Fibroblast of the conjunctiva (primary cell): ENCODE results near the gene GNA12.

Source experiments
- DNase-seq: peaks from one replicate; pipeline ENCODE4 v3.0.0-alpha.2; 2010; ENCODE audit warnings: low read depth

Gene GNA12

GRCh38 chr7:2802101-2802500 is 42.0 kb downstream of the GNA12 start:
- DNase-seq = no peak

DNA sequence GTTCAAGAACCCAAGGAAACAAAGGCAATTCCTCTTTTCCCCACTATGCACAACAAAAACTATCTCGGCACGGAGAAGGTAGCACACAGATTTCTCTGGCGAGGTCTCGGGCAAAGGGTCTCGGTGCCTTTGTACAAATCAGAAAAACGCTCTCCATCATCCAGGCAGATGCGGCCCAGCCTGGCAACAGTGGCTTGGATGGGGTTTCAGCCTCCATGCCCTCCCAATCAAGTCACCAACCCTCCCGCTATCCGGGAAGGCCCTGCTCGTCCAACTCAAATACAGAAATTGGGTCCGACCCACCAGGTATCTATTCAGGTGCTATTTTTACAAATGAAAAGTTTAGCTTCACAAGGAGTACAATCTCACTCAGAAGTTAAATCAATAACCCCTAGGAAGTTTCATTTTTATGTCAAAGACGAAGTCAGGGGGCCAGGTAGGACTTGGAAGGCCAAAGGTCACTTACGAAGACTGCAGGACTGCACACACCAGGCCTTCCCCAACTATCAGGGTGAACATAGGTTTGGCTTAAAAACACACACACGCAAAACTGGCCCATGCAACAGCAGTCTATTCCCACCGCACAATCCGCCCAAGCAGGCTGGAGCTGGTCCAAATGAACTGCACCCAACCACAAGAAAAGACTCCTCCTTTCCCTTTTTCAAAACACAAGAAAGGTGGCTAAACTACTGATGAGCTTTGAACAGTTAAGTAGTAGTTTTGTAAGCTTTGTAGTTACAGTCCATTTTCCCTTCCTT is 43.0 kb downstream of the GNA12 start:
- no peak for DNase-seq

- no peak for DNase-seq
Observed at GRCh38 chr7:2800220-2800930, 43.7 kb downstream of the GNA12 start.

DNA sequence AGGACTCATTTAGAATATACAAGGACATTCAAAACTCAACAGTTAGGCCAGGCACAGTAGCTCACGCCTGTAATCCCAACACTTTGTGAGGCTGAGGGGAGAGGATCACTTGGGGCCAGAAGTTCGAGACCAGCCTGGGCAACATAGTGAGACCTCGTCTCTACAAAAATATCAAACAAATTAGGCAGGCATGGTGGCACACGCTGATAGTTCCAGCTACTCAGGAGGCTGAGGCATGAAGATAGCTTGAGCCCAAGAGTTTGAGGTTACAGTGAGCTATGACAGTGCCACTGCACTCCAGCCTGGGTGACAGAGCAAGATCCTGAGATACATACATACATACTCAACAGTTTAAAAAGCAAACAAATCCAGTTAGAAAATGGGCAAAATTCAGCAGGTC is 44.9 kb downstream of the GNA12 start:
- no peak for DNase-seq

DNA sequence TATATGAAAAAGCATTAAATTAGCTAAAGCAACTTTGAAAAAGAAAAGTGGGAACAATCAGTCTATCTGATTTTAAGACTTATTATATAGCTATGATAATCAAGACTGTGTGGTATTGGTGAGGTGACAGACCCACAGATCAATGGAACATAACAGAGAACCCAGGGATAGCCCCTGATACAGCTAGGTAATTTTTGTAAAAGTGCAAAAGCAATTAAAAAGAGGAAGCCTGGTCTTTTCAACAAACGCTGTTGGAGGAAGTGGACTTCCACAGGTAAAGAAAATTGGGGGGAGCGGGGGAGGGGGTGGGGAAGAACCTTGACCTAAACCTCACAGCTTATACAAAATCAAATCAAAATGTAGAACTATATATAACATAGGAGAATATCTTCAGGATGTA is 45.4 kb downstream of the GNA12 start:
- DNase-seq = no peak

GRCh38 chr7:2796358-2797352 is 47.5 kb downstream of the GNA12 start:
- peak; percentile 41 for DNase-seq

- no peak for DNase-seq
Observed at GRCh38 chr7:2795906-2796305, 48.2 kb downstream of the GNA12 start.

DNA sequence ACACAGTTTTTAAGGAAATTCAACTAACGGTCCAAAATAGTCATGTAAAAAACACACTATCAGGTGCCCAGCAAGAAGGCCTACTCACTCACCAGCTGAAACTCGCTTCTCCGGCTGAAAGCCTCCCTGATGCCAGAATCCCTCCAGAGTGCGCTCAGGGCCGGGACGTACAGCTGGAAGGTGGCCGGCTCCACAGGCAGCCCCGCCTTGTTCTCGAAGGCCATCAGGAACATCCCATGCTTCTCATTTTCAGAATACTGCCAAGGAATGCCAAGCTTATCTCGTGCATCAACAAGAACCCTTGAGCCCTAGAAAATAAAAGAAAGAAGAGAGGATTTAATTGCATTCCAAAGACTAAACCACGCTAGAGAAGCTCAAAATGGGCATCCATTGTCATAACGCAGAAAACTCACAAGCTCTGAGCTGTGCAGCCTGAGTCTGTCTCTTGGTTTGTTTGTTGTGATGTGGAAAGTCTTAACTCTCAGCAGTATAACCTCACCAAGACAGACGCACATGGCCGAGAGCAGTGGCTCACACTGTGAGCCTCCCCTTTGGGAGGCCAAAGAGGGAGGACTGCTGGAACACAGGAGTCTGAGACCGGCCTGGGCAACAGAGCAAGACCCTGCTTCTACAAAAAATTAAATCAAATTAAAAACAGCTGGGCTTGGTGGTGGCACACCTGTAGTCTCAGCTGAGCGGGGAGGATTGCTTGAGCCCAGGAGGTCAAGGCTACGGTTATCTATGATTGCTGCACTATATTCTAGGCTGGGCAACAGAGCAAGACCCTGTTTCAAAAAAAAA is 49.1 kb downstream of the GNA12 start:
- no peak for DNase-seq

- no peak for DNase-seq
Observed at GRCh38 chr7:2792856-2793487, 51.1 kb downstream of the GNA12 start.

GRCh38 chr7:2792235-2792634 is 51.9 kb downstream of the GNA12 start:
- DNase-seq = no peak

GRCh38 chr7:2791390-2791789 is 52.7 kb downstream of the GNA12 start:
- no peak for DNase-seq

DNA sequence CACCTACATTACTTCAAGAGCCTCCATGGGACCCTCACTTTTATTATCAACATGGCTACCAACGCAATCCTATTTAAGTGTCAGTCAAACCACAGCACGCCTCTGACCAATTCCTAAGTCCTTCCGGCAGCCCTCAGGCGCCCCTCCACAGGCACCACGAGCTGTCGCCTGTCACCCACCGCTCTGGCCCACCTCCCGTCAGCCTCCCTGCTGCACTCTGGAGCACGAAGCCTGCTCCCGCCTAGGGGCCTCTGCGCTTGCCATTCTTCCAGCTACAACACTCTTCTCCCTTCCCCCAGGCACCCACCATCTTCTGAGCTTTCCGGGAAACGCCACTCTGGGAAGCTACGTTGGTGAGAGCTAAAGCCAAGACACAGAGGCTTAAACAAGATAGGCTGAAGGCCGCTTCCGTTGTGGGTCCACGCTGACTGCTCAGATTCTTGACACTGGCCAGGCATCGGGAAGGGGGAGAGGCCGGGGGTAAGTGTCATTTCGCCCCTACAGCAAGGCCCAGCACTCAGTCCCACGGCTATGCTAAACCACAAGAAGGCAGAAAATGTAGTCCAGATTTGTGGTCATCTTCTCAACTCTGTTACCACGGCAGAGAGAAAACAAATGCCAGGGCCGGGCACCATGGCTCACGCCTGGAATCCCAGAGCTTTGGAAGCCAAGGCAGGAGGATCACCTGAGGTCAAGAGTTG is 56.7 kb downstream of the GNA12 start:
- no peak for DNase-seq

DNA sequence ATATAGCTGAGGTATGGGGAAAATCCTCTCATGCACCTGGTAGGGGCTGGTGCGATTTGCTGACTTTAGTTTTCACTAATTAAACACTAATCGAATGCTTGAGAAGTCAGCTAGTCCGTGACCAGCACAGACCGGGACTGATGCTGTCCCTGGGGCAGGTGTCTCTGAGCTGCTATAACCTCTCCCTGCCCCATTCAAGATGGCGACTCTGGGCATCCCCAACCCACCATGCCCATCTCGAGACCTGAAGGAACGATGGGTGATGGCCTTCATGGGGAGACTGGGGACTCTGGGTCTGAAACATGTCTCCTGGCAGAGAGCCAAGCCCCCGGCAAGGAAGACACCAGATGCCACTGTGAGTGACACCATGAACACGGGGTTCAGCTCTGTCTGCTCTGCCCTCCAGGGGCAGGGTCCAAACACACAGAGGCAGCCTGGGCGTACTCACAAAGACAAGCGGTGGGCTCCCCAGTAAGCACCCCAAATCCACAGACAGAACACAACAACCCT is 57.4 kb downstream of the GNA12 start:
- no peak for DNase-seq

- no peak for DNase-seq
Observed at GRCh38 chr7:2785071-2785500, 59.0 kb downstream of the GNA12 start.

GRCh38 chr7:2782565-2782964 is 61.5 kb downstream of the GNA12 start:
- no peak for DNase-seq

DNA sequence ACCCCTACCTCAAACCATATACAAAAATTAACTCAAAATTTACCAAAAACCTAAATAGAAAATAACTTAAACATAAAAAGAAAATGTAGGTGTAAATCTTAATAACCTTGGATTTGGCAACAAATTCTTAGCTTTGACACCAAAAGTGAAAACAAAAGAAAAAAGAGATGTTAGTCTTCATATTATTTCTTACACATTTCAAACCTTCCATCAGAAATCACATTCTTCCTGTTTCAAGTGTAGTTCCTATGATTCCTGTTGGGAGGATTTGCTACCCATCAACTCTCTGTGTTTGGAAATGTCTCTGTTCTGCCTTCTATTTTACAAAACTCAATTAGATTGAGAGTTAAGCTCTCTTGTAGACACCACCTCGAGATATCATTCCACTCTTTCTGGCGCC is 62.0 kb downstream of the GNA12 start:
- no peak for DNase-seq

GRCh38 chr7:2781636-2782035 is 62.5 kb downstream of the GNA12 start:
- no peak for DNase-seq

DNA sequence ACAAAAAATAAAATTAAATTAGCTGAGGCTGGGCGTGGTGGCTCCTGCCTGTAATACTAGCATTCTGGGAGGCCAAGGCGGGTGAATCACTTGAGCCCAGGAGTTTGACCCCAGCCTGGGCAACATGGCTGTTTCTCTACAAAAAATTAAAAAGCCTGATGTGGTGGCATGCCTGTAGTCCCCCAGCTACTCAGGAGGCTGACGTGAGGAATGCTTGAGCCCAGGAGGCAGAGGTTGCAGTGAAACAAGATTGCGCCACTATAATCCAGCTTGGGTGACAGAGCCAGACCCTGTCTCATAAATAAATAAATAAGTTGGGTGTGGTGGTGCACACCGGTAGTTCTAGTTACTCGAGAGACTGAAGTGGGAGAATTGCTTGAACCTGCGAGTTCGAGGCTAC is 65.1 kb downstream of the GNA12 start:
- no peak for DNase-seq

DNA sequence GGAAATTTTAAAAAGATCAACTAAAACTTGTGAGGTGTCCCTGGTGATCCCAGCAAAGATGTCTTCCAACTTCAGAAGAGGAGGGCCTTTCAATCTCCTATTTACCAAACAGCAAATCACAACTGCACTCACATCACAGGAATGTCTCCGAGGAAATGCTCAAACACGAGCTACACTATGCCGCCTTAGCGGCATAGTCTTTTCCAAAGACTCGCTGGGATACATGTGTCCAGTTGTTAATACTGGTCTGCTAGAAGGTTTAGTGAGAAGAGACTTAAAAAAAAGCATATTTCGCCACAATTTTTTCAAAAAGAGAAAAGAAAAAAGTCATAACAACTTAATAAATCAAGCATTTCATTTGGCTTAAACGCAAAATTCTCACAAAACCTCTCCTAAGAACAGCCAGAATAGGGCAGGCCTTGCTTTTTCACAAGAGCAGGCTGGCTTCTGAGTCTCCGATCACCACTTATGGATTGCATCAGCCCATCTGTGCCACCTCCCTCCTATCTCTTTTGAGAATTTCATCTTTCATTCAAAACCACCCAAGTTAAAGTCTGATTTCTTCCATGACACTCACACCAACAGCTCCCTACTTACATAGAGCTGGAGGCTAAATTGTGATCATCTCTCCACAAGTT is 66.1 kb downstream of the GNA12 start:
- no peak for DNase-seq

DNA sequence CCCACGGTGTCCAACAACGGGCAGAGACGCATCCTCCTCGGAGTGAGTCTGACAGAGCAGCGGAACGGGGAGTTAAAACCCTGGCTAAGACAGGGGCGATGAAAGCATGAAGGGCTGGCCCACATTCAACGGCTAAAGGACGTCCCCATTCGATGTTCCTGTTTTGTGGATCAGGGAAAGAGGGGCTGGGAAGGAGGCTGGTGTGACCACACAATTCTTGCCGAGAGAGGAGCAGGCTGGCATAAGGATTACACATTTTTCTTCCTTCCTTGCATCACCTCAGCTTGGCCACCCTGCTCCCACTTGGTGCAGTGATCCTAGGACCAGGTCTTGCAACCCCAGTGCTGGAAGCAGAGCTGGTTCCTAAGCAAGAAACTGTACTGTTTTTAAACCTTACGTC is 67.7 kb downstream of the GNA12 start:
- no peak for DNase-seq
